Lung (tissue), 12 donors: Measurements from ENCODE around the gene ABCD2. TPM values are rescaled to one million over a fixed set of nuclear protein-coding genes. Genes with fewer than 3 reads are reported as not detected.
"Not testable (repeated sequence)": the region's sequence is repeated elsewhere in the genome, so short reads cannot be mapped to it uniquely, and the experiment has no call there.

Source experiments
- ATAC-seq: fragments of 200-7000 bp; cut with Tn5 transposase; one replicate; pipeline ENCODE4 v1.9.1; 2020; ENCODE audit warnings: moderate number of reproducible peaks; ENCODE audit not compliant: insufficient read depth, low FRiP score
- DNase-seq, 3 donors: peaks; one replicate each; pipeline ENCODE4 v3.0.0-alpha.2; 2013 to 2017
- H3K27ac ChIP-seq, 2 donors: one replicate each; pipeline ENCODE4 v1.5.1; 2013; ENCODE audit warnings: mild to moderate bottlenecking in 2 of 2, moderate library complexity in 2 of 2, control low read depth in 1 of 2, inconsistent platforms in 1 of 2, low read depth in 1 of 2, low read length in 1 of 2
- H3K27me3 ChIP-seq, 3 donors: one replicate each; pipeline ENCODE4 v1.5.1; 2013; ENCODE audit warnings: low read length in 2 of 3; ENCODE audit not compliant: control insufficient read depth in 3 of 3, insufficient read depth in 3 of 3
- H3K36me3 ChIP-seq, 4 donors: one replicate each; pipeline ENCODE4 v1.5.1; 2013; ENCODE audit warnings: low read length in 4 of 4, mild to moderate bottlenecking in 1 of 4, moderate library complexity in 1 of 4; ENCODE audit not compliant: control insufficient read depth in 4 of 4, insufficient read depth in 4 of 4
- H3K4me1 ChIP-seq, 5 donors: one replicate each; pipeline ENCODE4 v1.5.1; 2013; ENCODE audit warnings: low read length in 5 of 5, mild to moderate bottlenecking in 2 of 5, moderate library complexity in 1 of 5; ENCODE audit not compliant: control insufficient read depth in 5 of 5, insufficient read depth in 5 of 5
- H3K4me3 ChIP-seq: one replicate; pipeline ENCODE4 v1.5.1; 2013; ENCODE audit warnings: mild to moderate bottlenecking, control low read depth, moderate library complexity
- H3K9ac ChIP-seq, 2 donors: one replicate each; pipeline ENCODE4 v1.5.1; 2013; ENCODE audit warnings: low read length in 2 of 2, control low read depth in 1 of 2; ENCODE audit not compliant: insufficient read depth in 1 of 2
- H3K9me3 ChIP-seq, 4 donors: one replicate each; pipeline ENCODE4 v1.5.1; 2013; ENCODE audit warnings: low read length in 3 of 4, mild to moderate bottlenecking in 1 of 4, moderate library complexity in 1 of 4; ENCODE audit not compliant: control insufficient read depth in 4 of 4, insufficient read depth in 3 of 4
- CTCF ChIP-seq: IDR thresholded peaks from 2 replicates; pipeline ENCODE4 v1.5.1; 2012; ENCODE audit warnings: mild to moderate bottlenecking; ENCODE audit errors: control extremely low read depth, extremely low read depth
- WGBS, 2 donors: extraction: QIAGEN DNeasy Blood & Tissue Kit; methylation state at CpG; one replicate each; pipeline ENCODE4 v1.1.7; 2013; 5-methylcytosine and 5-hydroxymethylcytosine counted together
- polyA plus RNA-seq, 2 donors: library from polyadenylated mRNA; stranded (reverse); fragments of 200-250 nt; gene quantifications; one replicate each; pipeline ENCODE4 v1.2.1, GENCODE V29; 2013
- total RNA-seq, 2 donors: library from RNA; depleted of rRNA in 1 of 2; stranded (reverse); fragments of >200 nt in 1 of 2; gene quantifications; one replicate each; pipeline ENCODE4 v1.2.1, GENCODE V29; 2014 to 2021
- donor health status: control.
- donor health status: control.
- donor health status: Bipolar disorder and iron deficiency.
- donor health status: healthy.
- donor health status: DM: yes; HTN: yes; CAD: no.

The ABCD2 gene
- total and polyA plus RNA-seq, 4 donors: 0.13 to 1.1 (median 0.47) TPM

GRCh38 chr12:39605996-39606395 is 13.6 kb downstream of the ABCD2 start:
- TF ChIP-seq CTCF: no peak
- Histone ChIP-seq H3K9me3 (no peaks in the 10 kb centered on the region), H3K27ac (no peak overlapping the region), H3K4me1 (no peaks in the 10 kb centered on the region), H3K9ac (no peak overlapping the region), H3K27me3 (no peaks in the 10 kb centered on the region), H3K36me3 (no peaks in the 10 kb centered on the region), H3K4me3 (no peak overlapping the region)
- whole genome bisulfite sequencing, 2 donors: 43 to 68% methylated on average over 3 of the region's 3 CpGs
- DNase-seq (no peak), ATAC-seq (no peak)

- ATAC-seq (no peak), DNase-seq (no peak)
- H3K36me3 ChIP-seq: no peaks in the 10 kb centered on the region
- 94 to 100% methylated on average over 1 of the region's 1 CpG for WGBS, 2 donors
- no peaks in the 10 kb centered on the region for H3K9me3 ChIP-seq
- H3K4me3 ChIP-seq: no peak overlapping the region
- no peak for TF ChIP-seq CTCF
- H3K9ac ChIP-seq: no peak overlapping the region
- no peaks in the 10 kb centered on the region for H3K4me1 ChIP-seq
- H3K27me3 ChIP-seq: no peaks in the 10 kb centered on the region
- no peak overlapping the region for H3K27ac ChIP-seq
Measured at GRCh38 chr12:39605501-39605900, 14.1 kb downstream of the ABCD2 start.

GRCh38 chr12:39603065-39603464 is 16.5 kb downstream of the ABCD2 start:
- Histone ChIP-seq H3K36me3 (no peaks in the 10 kb centered on the region), H3K27me3 (no peaks in the 10 kb centered on the region), H3K27ac (no peak overlapping the region), H3K9me3 (no peaks in the 10 kb centered on the region), H3K9ac (no peak overlapping the region), H3K4me3 (no peak overlapping the region), H3K4me1 (no peaks in the 10 kb centered on the region)
- TF ChIP-seq CTCF: no peak
- ATAC-seq: no peak
- DNase-seq: no peak

GRCh38 chr12:39601951-39602350 is 17.7 kb downstream of the ABCD2 start:
- whole genome bisulfite sequencing, 2 donors: 93 to 94% methylated on average over 3 of the region's 3 CpGs

More at GRCh38 chr12:39601951-39602350, 17.7 kb downstream of the ABCD2 start:
- not testable (repeated sequence) for H3K27me3 ChIP-seq, H3K9me3 ChIP-seq, H3K4me1 ChIP-seq, H3K27ac ChIP-seq, H3K4me3 ChIP-seq, H3K9ac ChIP-seq, DNase-seq, H3K36me3 ChIP-seq, ATAC-seq
